PC-9 (cell line): ENCODE results near the gene APCDD1L.

Source experiments
- EZH2 ChIP-seq: fragments of 200-600 bp; sonication (generic); IDR thresholded peaks from 2 replicates; pipeline ENCODE4 v1.8.0; 2017; ENCODE audit warnings: antibody characterized with exemption, low read depth
- TF ChIP-seq, protein P1 (sequence below): fragments of 200-600 bp; sonication (generic); conservative IDR thresholded peaks from 2 replicates; pipeline ENCODE4 v1.6.1; 2017; ENCODE audit warnings: mixed run types, antibody characterized with exemption, mild to moderate bottlenecking, moderate library complexity

DNA sequence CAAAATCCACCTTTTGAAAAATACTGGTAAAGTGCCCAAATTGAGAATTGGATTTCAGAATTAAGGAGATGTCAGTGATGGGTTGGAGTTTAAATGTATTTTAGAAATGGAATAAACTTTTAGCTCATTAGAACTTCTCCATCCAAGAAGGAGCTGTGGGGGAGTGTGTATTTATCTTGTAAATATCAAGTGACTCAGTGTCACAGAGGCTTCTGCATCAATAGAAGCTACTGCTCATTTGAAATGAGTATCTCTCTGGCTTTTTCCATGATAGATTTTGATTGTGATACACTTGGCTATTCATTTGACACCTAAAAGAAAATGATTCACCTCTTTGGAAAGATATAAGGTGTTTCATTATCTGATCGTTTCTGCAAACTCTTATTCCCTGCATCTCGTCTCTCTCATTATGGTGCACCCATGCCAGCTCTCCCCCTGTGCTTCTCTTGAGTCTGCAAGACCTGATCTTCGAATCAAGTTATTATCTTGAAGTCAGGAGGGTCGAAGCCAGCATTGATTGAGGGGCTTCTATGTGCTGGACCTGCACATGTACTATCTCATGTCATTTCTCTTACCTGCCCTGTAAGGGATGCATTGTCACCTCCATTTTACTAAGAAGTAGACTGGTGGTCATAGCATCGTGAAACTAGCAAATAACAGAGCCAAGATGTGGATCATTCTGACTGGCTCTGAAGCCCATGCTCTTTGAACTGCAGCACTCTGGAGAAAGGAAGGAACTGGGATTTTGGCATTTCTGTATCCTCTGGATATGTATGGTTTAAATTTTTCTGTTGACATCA lies 96.0 kb downstream of the APCDD1L start:
- TF ChIP-seq, protein P1, sequence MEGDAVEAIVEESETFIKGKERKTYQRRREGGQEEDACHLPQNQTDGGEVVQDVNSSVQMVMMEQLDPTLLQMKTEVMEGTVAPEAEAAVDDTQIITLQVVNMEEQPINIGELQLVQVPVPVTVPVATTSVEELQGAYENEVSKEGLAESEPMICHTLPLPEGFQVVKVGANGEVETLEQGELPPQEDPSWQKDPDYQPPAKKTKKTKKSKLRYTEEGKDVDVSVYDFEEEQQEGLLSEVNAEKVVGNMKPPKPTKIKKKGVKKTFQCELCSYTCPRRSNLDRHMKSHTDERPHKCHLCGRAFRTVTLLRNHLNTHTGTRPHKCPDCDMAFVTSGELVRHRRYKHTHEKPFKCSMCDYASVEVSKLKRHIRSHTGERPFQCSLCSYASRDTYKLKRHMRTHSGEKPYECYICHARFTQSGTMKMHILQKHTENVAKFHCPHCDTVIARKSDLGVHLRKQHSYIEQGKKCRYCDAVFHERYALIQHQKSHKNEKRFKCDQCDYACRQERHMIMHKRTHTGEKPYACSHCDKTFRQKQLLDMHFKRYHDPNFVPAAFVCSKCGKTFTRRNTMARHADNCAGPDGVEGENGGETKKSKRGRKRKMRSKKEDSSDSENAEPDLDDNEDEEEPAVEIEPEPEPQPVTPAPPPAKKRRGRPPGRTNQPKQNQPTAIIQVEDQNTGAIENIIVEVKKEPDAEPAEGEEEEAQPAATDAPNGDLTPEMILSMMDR, result no peak
- TF ChIP-seq EZH2, result no peak
